Lower lobe of right lung (tissue), 2 donors: ENCODE results near the gene XPO6. TPM values are rescaled to one million over a fixed set of nuclear protein-coding genes. Genes with fewer than 3 reads are reported as not detected.
A peak's percentile ranks its signal among the peaks of the same experiment; 100 is the strongest.

Experiments used
- ATAC-seq, 2 donors: fragments of 200-7000 bp; cut with Tn5 transposase; one replicate each; pipeline ENCODE4 v1.9.1; 2020 to 2022; ENCODE audit warnings: mild to moderate bottlenecking in 2 of 2, moderate library complexity in 2 of 2
- DNase-seq: peaks from one replicate; pipeline ENCODE4 v3.0.0-alpha.2; 2020
- H3K27ac ChIP-seq: fragments of 200-600 bp; one replicate; pipeline ENCODE4 v1.8.0; 2022
- H3K27me3 ChIP-seq: fragments of 200-600 bp; one replicate; pipeline ENCODE4 v1.8.0; 2022; ENCODE audit warnings: low read depth
- H3K36me3 ChIP-seq: fragments of 200-600 bp; one replicate; pipeline ENCODE4 v1.8.0; 2022; ENCODE audit warnings: mild to moderate bottlenecking
- H3K4me1 ChIP-seq: fragments of 200-600 bp; one replicate; pipeline ENCODE4 v1.8.0; 2022
- H3K4me3 ChIP-seq: fragments of 200-600 bp; one replicate; pipeline ENCODE4 v1.8.0; 2022; ENCODE audit warnings: mild to moderate bottlenecking
- H3K9me3 ChIP-seq: fragments of 200-600 bp; one replicate; pipeline ENCODE4 v1.8.0; 2022
- intact Hi-C: fragments of 100-400 bp; cut with DNase I; formaldehyde crosslinking; loops from one replicate; pipeline ENCODE4 v1.11.0; 2022
- total RNA-seq: library from RNA; stranded (reverse); fragmentation: NEBNext Ultra II Directional; extraction: Animal tissue kit (Norgen Biotek cat#: 25700); gene quantifications from one replicate; pipeline ENCODE4 v1.2.1, GENCODE V29; 2021
- TF ChIP-seq, protein P1 (sequence below): fragments of 200-600 bp; IDR thresholded peaks from one replicate; pipeline ENCODE4 v1.8.0; 2022; ENCODE audit warnings: antibody characterized with exemption, mild to moderate bottlenecking
- donor health status: DM: no; HTN: yes; CAD: no; lungs with severe emphysema.

Gene XPO6
- total RNA-seq, 1 donor from 2014 or later = 106 TPM

DNA sequence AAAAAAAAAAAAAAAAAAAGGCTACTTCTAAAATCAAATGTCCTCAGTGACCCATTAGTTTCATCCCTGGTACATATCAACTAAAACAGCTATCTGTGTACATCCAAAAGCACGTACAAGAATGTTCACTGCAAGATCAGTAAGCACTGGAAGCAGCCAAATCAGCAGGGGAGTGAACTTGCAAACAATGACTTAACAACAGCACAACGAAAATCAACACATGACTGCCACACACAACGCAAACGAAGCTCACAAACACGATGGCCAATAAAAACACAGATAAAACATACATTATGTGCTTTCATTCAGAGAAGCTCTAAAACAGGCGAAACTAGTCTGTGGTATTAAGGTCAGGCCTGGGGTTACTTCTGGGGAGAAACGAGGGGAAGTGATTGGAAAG lies 60.6 kb downstream of the XPO6 start:
- Histone ChIP-seq H3K36me3 (peaks cover 93% of the 10 kb centered on the region), H3K4me3 (no peak overlapping the region), H3K27ac (no peak overlapping the region), H3K27me3 (no peaks in the 10 kb centered on the region), H3K4me1 (no peaks in the 10 kb centered on the region), H3K9me3 (no peaks in the 10 kb centered on the region)
- DNase-seq (no peak), ATAC-seq (no peak)
- TF ChIP-seq, protein P1, sequence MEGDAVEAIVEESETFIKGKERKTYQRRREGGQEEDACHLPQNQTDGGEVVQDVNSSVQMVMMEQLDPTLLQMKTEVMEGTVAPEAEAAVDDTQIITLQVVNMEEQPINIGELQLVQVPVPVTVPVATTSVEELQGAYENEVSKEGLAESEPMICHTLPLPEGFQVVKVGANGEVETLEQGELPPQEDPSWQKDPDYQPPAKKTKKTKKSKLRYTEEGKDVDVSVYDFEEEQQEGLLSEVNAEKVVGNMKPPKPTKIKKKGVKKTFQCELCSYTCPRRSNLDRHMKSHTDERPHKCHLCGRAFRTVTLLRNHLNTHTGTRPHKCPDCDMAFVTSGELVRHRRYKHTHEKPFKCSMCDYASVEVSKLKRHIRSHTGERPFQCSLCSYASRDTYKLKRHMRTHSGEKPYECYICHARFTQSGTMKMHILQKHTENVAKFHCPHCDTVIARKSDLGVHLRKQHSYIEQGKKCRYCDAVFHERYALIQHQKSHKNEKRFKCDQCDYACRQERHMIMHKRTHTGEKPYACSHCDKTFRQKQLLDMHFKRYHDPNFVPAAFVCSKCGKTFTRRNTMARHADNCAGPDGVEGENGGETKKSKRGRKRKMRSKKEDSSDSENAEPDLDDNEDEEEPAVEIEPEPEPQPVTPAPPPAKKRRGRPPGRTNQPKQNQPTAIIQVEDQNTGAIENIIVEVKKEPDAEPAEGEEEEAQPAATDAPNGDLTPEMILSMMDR = no peak
- intact Hi-C loops = no loop called here

DNA sequence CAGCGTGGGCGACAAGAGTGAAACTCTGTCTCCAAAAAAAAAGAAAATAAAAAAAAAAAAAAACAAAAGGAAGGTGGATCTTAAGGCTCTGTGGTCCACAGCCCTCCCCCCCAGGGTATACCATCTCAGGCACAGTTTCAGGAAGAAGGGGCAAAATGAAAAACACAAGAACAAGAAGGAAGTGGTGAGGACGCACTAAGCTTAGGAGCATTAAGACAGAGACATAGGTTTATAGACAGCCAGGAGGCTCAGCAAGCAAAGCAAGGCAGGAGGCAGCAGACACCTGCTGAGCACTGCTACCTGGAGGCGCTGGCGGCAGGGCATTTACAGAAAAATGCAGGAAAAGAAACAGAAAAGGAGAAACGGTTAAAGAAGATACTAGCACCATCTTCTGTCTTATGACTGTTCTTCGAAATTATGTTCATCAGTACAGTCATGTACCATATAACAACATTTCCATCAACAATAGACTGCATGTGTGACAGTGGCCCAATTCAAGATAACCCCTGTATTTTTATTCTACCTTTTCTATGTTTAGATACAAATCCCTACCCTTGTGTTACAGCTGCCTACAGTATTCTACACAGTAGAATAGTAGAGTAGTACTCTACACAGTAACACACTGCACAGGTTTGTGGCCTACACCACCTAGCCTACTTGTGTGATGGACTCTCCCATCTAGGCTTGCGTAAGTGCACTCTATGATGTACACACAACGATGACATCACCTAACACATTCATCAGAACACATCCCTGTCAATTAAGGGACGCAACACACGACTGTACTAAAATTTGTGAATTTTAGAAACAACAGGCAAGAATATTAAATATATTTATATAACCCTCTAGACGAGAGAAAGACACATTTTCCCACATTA lies 62.5 kb downstream of the XPO6 start:
- TF ChIP-seq, protein P1 = no peak
- no peak overlapping the region for H3K27ac ChIP-seq
- no peaks in the 10 kb centered on the region for H3K27me3 ChIP-seq
- no peaks in the 10 kb centered on the region for H3K9me3 ChIP-seq
- H3K36me3 ChIP-seq = peaks cover 92% of the 10 kb centered on the region
- no peaks in the 10 kb centered on the region for H3K4me1 ChIP-seq
- DNase-seq (no peak), ATAC-seq (peak in 1 of 2 donors; percentile 56)
- intact Hi-C loops = no loop called here
- H3K4me3 ChIP-seq = no peak overlapping the region

DNA sequence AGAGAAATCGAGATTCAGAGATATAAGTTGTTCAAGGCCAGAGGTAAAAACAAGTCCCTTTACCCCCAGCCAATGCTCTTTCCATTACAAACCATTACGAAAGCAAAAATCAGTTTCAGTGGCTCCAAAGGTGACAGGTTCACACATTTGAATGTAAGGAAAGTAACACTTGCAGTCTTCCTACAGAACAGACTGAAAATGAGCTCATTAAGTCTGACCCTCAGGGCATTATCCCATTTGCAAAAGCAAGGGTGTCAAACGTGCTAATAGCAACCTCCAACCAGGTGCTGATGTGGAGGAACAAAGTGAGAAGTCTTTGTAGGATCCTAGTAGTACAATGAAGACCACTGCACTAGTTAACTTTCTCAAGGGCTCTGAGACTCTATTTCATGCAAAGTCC lies 65.2 kb downstream of the XPO6 start:
- H3K27me3 ChIP-seq = no peaks in the 10 kb centered on the region
- TF ChIP-seq, protein P1 = no peak
- H3K36me3 ChIP-seq = peaks cover 84% of the 10 kb centered on the region
- no peak overlapping the region for H3K4me3 ChIP-seq
- ATAC-seq = no peak
- H3K9me3 ChIP-seq = no peaks in the 10 kb centered on the region
- peaks cover 9% of the 10 kb centered on the region for H3K4me1 ChIP-seq
- no peak for DNase-seq
- H3K27ac ChIP-seq = no peak overlapping the region
- intact Hi-C loops = no loop called here

DNA sequence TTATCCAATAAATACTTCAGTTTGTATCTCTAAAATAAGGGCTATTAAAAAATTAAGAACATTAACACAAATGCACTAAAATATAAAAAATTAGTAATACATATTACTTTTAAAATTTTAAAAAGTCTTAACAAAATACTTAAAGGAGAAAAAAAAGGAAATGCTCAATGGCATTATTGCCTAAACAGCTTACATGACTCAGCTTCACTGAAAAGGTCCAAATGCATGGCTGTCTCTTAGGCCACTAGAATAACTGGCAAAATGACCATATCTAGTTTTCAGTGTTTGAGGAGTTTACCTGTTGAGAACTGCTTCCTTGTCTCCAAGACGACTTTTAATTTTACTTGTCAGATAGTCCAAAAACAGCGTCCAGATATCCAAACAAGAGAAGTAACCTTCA lies 66.0 kb downstream of the XPO6 start:
- H3K36me3 ChIP-seq = peaks cover 77% of the 10 kb centered on the region
- no peak overlapping the region for H3K27ac ChIP-seq
- peaks cover 9% of the 10 kb centered on the region for H3K4me1 ChIP-seq
- H3K27me3 ChIP-seq = no peaks in the 10 kb centered on the region
- no peak for DNase-seq
- intact Hi-C loops = no loop called here
- H3K9me3 ChIP-seq = no peaks in the 10 kb centered on the region
- TF ChIP-seq, protein P1 = no peak
- ATAC-seq = no peak
- no peak overlapping the region for H3K4me3 ChIP-seq

DNA sequence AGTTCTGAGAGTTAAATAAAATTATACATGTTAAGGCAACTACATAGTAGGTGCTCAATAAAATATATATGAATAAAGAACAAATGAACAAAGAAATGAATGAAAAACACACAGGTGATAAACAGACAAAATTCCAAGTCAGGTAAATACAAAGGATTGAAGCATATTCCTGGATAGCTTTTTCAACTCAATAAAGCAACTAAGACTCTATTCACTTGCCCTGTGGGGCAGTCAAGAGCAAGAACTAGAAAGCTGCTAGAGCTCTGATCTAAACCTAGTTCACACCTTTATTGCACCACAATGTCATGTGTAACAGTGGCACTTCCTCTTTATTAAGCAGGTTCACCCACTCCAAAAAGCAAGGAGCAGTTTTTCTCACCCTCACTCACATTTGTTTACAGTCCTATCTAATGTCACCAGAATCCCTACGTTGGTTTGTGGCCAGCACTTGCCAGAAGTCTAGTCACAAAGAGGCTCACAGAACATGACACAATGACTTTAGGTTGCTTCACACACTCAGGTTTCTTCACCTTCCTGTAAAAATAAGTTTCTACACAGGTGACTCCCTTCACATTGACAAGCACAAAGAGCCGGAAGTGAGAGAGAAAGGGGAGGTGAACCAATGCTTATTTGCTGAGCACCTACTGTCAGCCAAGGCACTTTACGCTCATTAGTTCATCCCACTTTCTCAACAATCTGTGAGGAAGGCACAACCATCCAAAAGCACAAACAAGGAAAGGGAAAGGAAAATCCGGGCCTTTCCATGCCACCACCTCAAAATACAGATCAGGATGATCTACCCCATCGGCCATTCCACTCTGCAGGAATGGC lies 70.8 kb downstream of the XPO6 start:
- intact Hi-C loops = no loop called here
- peak; percentile 84 to 91 for ATAC-seq
- H3K27me3 ChIP-seq = no peaks in the 10 kb centered on the region
- peaks cover 29% of the 10 kb centered on the region for H3K36me3 ChIP-seq
- DNase-seq = peak; percentile 53
- peaks cover 9% of the 10 kb centered on the region for H3K4me1 ChIP-seq
- TF ChIP-seq, protein P1 = no peak
- no peak overlapping the region for H3K4me3 ChIP-seq
- peak overlapping the region; percentile 75 for H3K27ac ChIP-seq
- no peaks in the 10 kb centered on the region for H3K9me3 ChIP-seq
